Measurements from ENCODE around the gene RNF144A.

- TF ChIP-seq CTCF (CRISPR knock-in tag; IDR thresholded peaks at IDR 0.05), result no peak
- no peak for TF ChIP-seq ZFX (CRISPR knock-in tag; IDR thresholded peaks at IDR 0.05; ENCODE audit: low read depth)
- TF ChIP-seq YY1 (IDR thresholded peaks at IDR 0.05; ENCODE audit: insufficient read depth, insufficient replicate concordance, low read depth, low read length), result no peak
- no peak for TF ChIP-seq JUN (CRISPR knock-in tag; IDR thresholded peaks at IDR 0.05)
- no peak for TF ChIP-seq RFX5 (IDR thresholded peaks at IDR 0.05; ENCODE audit: low read depth, low read length)
Measured at GRCh38 chr2:6956566-6956965, 39.4 kb downstream of the RNF144A start.

Data from HepG2 (cell line).